SK-N-SH treated with all-trans-retinoic acid at 6 μM for 48 hours (cell line): Measurements from ENCODE around the gene CLDN15.
"Not testable (repeated sequence)": the region's sequence is repeated elsewhere in the genome, so short reads cannot be mapped to it uniquely, and the experiment has no call there.

ENCODE experiments used
- ATAC-seq: fragments of 200-7000 bp; cut with Tn5 transposase; 3 replicates; pipeline ENCODE4 v1.9.1; 2020; ENCODE audit warnings: mild to moderate bottlenecking, moderate library complexity
- ARNTL ChIP-seq: fragments of 450-650 bp; formaldehyde crosslinking; IDR thresholded peaks from 2 replicates; pipeline ENCODE4 v1.5.0; 2020; ENCODE audit warnings: low read depth, mild to moderate bottlenecking, moderate library complexity, borderline replicate concordance
- BACH2 ChIP-seq: fragments of 250-450 bp; sonication (Bioruptor Pico); IDR thresholded peaks from 2 replicates; pipeline ENCODE4 v1.9.0; 2021; ENCODE audit warnings: mild to moderate bottlenecking, borderline replicate concordance
- CSDC2 ChIP-seq: fragments of 250-450 bp; sonication (Bioruptor Pico); IDR thresholded peaks from 2 replicates; pipeline ENCODE4 v1.5.0; 2020; ENCODE audit warnings: mild to moderate bottlenecking, moderate library complexity
- ESRRG ChIP-seq: fragments of 250-450 bp; sonication (Bioruptor Pico); IDR thresholded peaks from 2 replicates; pipeline ENCODE4 v1.6.1; 2021; ENCODE audit warnings: mild to moderate bottlenecking
- GLIS3 ChIP-seq: fragments of 250-450 bp; sonication (Bioruptor Pico); IDR thresholded peaks from 2 replicates; pipeline ENCODE4 v1.5.0; 2020; ENCODE audit warnings: mild to moderate bottlenecking, moderate library complexity
- ISL1 ChIP-seq: fragments of 250-450 bp; sonication (Bioruptor Pico); IDR thresholded peaks from 2 replicates; pipeline ENCODE4 v2.1.2; 2022; ENCODE audit warnings: mild to moderate bottlenecking, moderate library complexity
- PPARA ChIP-seq: fragments of 250-450 bp; sonication (Bioruptor Pico); IDR thresholded peaks from 2 replicates; pipeline ENCODE4 v1.5.0; 2020; ENCODE audit warnings: mild to moderate bottlenecking, borderline replicate concordance
- RARB ChIP-seq: fragments of 250-450 bp; sonication (Bioruptor Pico); IDR thresholded peaks from 2 replicates; pipeline ENCODE4 v1.8.0; 2021; ENCODE audit warnings: mild to moderate bottlenecking, moderate library complexity
- SNAI2 ChIP-seq: fragments of 250-450 bp; sonication (Bioruptor Pico); IDR thresholded peaks from 2 replicates; pipeline ENCODE4 v1.5.0; 2020; ENCODE audit warnings: mild to moderate bottlenecking, moderate library complexity
- TCF4 ChIP-seq: fragments of 250-450 bp; sonication (Bioruptor Pico); IDR thresholded peaks from 2 replicates; pipeline ENCODE4 v1.8.0; 2021; ENCODE audit warnings: mild to moderate bottlenecking, moderate library complexity, borderline replicate concordance
- TOX ChIP-seq: fragments of 250-450 bp; sonication (Bioruptor Pico); IDR thresholded peaks from 2 replicates; pipeline ENCODE4 v1.8.0; 2021; ENCODE audit warnings: mild to moderate bottlenecking, moderate library complexity, borderline replicate concordance
- ZC3H10 ChIP-seq: fragments of 250-450 bp; sonication (Bioruptor Pico); IDR thresholded peaks from 2 replicates; pipeline ENCODE4 v1.5.1; 2021; ENCODE audit warnings: mild to moderate bottlenecking, moderate library complexity
- ZFP3 ChIP-seq: fragments of 250-450 bp; sonication (Bioruptor Pico); IDR thresholded peaks from 2 replicates; pipeline ENCODE4 v1.5.0; 2020; ENCODE audit warnings: mild to moderate bottlenecking, moderate library complexity
- ZFP30 ChIP-seq: fragments of 450-650 bp; formaldehyde crosslinking; IDR thresholded peaks from 2 replicates; pipeline ENCODE4 v1.5.0; 2022; ENCODE audit warnings: mild to moderate bottlenecking, moderate library complexity
- ZNF565 ChIP-seq: fragments of 450-650 bp; formaldehyde crosslinking; conservative IDR thresholded peaks from 2 replicates; pipeline ENCODE4 v1.5.0; 2020; ENCODE audit warnings: low read depth, mild to moderate bottlenecking, moderate library complexity
- ZNF8 ChIP-seq: fragments of 450-650 bp; formaldehyde crosslinking; IDR thresholded peaks from 2 replicates; pipeline ENCODE4 v1.5.0; 2020; ENCODE audit warnings: mild to moderate bottlenecking, moderate library complexity
- TF ChIP-seq, protein P1 (sequence below): fragments of 250-450 bp; sonication (Bioruptor Pico); IDR thresholded peaks from 2 replicates; pipeline ENCODE4 v1.8.0; 2021; ENCODE audit warnings: low read depth, mild to moderate bottlenecking, moderate library complexity, borderline replicate concordance
- TF ChIP-seq, protein P2 (sequence below): fragments of 250-450 bp; sonication (Bioruptor Pico); IDR thresholded peaks from 2 replicates; pipeline ENCODE4 v1.8.0; 2020; ENCODE audit warnings: mild to moderate bottlenecking, moderate library complexity, borderline replicate concordance
- TF ChIP-seq, protein P3 (sequence below): fragments of 250-450 bp; sonication (Bioruptor Pico); IDR thresholded peaks from 2 replicates; pipeline ENCODE4 v1.5.1; 2020; ENCODE audit warnings: low read depth, mild to moderate bottlenecking, moderate library complexity
- TF ChIP-seq, protein P4 (sequence below): fragments of 250-450 bp; sonication (Bioruptor Pico); IDR thresholded peaks from 2 replicates; pipeline ENCODE4 v1.5.0; 2020; ENCODE audit warnings: mild to moderate bottlenecking, moderate library complexity

The CLDN15 gene

DNA sequence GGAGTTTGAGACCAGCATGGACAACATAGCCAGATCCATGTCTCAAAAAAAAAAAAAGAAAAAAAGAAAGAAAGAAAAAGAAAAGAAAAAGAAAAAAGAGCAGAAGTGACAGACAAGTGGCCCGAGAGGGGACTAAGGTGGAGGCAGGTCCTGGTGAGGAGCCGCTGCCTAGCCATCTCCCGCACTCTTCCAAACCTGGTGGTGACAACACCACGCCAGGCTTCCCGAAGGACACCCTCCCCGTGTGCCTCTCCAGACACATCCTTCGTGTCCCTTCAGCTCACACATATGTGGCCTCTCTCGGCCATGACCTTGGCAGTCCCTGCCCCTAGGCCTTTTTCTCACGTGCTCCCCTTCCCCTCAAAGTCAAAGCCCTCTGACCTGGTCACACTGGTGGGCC lies 47.6 kb upstream of the CLDN15 start:
- no peak for ATAC-seq
- TF ChIP-seq ESRRG (CRISPR knock-in tag) (no peak), ZFP30 (CRISPR knock-in tag) (no peak), ISL1 (no peak), GLIS3 (CRISPR knock-in tag) (no peak), ZC3H10 (CRISPR knock-in tag) (no peak), TCF4 (CRISPR knock-in tag) (no peak), SNAI2 (CRISPR knock-in tag) (no peak), TOX (no peak), ARNTL (CRISPR knock-in tag) (no peak), ZFP3 (no peak), RARB (CRISPR knock-in tag) (no peak), ZNF8 (CRISPR knock-in tag) (no peak), BACH2 (no peak), PPARA (CRISPR knock-in tag) (no peak)
- TF ChIP-seq, protein P1, sequence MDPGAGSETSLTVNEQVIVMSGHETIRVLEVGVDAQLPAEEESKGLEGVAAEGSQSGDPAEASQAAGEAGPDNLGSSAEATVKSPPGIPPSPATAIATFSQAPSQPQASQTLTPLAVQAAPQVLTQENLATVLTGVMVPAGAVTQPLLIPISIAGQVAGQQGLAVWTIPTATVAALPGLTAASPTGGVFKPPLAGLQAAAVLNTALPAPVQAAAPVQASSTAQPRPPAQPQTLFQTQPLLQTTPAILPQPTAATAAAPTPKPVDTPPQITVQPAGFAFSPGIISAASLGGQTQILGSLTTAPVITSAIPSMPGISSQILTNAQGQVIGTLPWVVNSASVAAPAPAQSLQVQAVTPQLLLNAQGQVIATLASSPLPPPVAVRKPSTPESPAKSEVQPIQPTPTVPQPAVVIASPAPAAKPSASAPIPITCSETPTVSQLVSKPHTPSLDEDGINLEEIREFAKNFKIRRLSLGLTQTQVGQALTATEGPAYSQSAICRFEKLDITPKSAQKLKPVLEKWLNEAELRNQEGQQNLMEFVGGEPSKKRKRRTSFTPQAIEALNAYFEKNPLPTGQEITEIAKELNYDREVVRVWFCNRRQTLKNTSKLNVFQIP (CRISPR knock-in tag), result no peak
- TF ChIP-seq, protein P2, sequence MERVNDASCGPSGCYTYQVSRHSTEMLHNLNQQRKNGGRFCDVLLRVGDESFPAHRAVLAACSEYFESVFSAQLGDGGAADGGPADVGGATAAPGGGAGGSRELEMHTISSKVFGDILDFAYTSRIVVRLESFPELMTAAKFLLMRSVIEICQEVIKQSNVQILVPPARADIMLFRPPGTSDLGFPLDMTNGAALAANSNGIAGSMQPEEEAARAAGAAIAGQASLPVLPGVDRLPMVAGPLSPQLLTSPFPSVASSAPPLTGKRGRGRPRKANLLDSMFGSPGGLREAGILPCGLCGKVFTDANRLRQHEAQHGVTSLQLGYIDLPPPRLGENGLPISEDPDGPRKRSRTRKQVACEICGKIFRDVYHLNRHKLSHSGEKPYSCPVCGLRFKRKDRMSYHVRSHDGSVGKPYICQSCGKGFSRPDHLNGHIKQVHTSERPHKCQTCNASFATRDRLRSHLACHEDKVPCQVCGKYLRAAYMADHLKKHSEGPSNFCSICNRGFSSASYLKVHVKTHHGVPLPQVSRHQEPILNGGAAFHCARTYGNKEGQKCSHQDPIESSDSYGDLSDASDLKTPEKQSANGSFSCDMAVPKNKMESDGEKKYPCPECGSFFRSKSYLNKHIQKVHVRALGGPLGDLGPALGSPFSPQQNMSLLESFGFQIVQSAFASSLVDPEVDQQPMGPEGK (CRISPR knock-in tag), result no peak

DNA sequence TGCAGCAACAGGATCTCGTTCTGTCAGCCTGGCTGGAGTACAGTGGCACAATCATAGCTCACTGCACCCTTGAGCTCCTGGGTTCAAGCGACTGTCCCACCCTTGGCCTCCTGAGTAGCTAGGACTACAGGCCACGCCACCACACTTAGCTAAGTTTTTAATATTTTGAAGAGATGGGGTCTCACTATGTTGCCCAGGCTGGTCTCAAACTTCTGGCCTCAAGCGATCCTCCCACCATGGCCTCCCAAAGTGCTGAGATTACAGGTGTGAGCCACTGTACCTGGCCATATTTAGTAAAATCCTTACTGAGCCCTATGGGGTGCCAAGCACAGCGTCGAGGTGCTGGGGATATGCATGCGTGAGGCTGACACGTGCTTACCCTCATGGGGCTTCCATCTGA lies 43.3 kb upstream of the CLDN15 start:
- not testable (repeated sequence) for ATAC-seq

DNA sequence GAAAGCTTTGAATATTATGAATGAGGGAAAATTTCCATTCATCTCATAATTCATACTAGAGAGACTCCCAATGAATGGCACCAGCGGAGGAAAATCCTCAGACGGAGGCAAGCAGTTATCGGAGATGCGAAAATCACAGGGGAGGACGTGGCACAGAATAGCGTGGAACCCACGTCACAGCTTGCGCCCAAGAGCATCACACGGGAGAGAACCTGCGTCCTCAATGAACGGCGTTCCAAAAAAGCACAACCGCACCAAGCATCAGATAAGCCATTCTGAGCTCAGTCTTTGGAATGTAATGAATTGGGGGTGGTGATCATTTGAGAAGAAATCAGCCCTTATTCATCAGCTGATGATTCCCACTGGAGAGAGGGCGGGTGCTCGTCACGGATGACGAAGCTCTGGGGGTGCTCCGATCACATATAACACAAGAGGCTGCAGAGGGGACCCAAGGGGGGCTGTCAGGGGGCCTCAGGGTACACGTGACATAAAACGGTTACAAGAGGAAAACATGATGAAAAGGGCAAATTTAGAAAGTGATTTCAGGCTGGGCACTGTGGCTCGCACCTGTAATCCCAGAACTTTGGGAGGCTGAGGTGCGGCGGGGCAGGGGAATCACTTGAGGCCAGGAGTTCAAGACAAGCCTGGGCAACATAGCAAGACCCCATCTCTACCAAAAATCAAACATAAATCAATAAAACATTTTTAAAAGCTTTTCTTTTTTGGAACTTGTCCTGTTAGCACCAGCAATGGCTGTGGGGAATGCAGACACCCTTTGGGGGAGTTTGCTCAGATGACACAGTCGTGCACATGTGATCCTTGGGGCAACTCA lies 41.1 kb upstream of the CLDN15 start:
- no peak for ATAC-seq
- TF ChIP-seq ZNF8 (CRISPR knock-in tag) (no peak), ZNF565 (CRISPR knock-in tag) (no peak), RARB (CRISPR knock-in tag) (no peak), CSDC2 (no peak), ESRRG (CRISPR knock-in tag) (no peak), TCF4 (CRISPR knock-in tag) (no peak)
- TF ChIP-seq, protein P1 (CRISPR knock-in tag), result no peak

DNA sequence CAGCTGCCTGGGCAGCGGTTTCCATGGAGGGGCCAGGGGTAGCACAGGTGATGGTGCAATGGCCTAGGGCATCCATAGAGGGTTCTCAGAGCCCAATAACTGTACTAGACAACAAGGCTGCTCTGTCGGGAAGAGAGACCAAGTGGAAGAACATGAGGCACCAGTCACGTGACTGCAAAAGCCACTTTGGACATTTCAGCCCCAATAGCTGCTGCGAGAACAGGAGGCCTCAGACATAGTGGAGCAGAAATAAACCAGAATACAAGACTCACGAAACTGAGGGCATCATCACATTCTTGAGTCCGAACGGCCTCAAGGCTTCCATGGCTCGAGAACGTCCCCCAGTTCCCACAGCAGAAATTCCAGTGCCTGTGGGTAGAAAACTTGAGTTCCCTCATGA lies 39.6 kb upstream of the CLDN15 start:
- no peak for ATAC-seq
- TF ChIP-seq TCF4 (CRISPR knock-in tag), result no peak
- TF ChIP-seq, protein P3, sequence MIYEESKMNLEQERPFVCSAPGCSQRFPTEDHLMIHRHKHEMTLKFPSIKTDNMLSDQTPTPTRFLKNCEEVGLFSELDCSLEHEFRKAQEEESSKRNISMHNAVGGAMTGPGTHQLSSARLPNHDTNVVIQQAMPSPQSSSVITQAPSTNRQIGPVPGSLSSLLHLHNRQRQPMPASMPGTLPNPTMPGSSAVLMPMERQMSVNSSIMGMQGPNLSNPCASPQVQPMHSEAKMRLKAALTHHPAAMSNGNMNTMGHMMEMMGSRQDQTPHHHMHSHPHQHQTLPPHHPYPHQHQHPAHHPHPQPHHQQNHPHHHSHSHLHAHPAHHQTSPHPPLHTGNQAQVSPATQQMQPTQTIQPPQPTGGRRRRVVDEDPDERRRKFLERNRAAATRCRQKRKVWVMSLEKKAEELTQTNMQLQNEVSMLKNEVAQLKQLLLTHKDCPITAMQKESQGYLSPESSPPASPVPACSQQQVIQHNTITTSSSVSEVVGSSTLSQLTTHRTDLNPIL, result no peak
- TF ChIP-seq ISL1, result no peak
- TF ChIP-seq GLIS3 (CRISPR knock-in tag), result no peak
- TF ChIP-seq ZC3H10 (CRISPR knock-in tag), result no peak
- no peak for TF ChIP-seq ZFP3
- TF ChIP-seq, protein P2 (CRISPR knock-in tag), result no peak
- TF ChIP-seq ARNTL (CRISPR knock-in tag), result no peak
- no peak for TF ChIP-seq CSDC2
- TF ChIP-seq, protein P1 (CRISPR knock-in tag), result no peak
- no peak for TF ChIP-seq PPARA (CRISPR knock-in tag)
- TF ChIP-seq, protein P4, sequence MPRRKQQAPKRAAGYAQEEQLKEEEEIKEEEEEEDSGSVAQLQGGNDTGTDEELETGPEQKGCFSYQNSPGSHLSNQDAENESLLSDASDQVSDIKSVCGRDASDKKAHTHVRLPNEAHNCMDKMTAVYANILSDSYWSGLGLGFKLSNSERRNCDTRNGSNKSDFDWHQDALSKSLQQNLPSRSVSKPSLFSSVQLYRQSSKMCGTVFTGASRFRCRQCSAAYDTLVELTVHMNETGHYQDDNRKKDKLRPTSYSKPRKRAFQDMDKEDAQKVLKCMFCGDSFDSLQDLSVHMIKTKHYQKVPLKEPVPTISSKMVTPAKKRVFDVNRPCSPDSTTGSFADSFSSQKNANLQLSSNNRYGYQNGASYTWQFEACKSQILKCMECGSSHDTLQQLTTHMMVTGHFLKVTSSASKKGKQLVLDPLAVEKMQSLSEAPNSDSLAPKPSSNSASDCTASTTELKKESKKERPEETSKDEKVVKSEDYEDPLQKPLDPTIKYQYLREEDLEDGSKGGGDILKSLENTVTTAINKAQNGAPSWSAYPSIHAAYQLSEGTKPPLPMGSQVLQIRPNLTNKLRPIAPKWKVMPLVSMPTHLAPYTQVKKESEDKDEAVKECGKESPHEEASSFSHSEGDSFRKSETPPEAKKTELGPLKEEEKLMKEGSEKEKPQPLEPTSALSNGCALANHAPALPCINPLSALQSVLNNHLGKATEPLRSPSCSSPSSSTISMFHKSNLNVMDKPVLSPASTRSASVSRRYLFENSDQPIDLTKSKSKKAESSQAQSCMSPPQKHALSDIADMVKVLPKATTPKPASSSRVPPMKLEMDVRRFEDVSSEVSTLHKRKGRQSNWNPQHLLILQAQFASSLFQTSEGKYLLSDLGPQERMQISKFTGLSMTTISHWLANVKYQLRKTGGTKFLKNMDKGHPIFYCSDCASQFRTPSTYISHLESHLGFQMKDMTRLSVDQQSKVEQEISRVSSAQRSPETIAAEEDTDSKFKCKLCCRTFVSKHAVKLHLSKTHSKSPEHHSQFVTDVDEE, result no peak
